Stimulated activated CD8-positive, alpha-beta memory T cell treated with anti-CD3 and anti-CD28 coated beads, Interleukin-4, amount 100 ng/mL, for 48 hours (primary cell): Measurements from ENCODE around the gene ZNF334.

ENCODE experiments used
- DNase-seq: peaks from one replicate; pipeline ENCODE4 v3.0.0-alpha.2; 2020

The ZNF334 gene

DNA sequence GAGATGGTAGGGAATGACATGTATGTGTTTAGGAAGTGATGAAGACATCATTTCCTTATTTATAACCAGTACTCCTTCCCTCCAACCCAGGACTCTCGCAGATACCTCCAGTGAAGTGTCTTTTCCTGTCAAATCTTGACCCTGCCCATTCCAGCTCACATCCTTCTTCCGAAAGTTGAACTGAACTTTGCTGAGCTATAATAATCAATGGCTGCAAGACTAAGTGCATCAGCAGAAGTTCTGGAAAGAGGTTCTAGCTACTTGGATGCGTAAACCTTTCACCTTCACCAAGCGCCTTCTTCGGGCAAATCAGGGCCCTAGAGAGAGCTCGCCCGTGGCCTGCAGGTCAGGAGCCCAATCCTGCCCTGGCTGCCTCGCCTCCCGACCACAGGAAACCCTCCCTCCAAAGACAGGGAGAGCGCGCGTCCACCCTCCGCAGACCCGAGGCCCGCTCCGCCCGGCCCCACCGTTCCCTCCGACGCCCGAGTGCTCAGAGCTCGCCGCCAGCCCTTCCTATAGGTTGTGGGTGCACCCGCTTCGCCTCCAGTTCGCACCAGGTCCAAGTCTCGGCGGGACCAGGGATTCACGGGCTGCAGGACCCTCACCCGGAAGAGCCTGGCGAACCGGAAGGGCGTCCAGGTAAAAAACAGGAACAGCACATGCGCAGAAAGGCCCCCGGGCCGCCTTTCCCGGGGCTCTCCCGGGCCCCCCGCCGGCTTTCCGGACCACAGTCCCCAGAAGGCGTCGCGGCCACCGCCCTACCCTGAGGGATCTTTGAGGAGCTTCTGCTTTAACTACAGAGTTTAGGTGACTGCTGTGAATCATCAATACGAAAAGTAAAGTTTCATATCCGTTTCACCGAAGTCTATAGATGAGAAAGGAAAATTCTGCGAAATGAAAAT is at the start of gene ZNF334:
Gene ZNF334 (minus strand): TSS at position 617 of the 902 bp plus-strand sequence. CDS start 1,457 bp downstream, outside the sequence.
- peak; percentile 73 for DNase-seq

DNA sequence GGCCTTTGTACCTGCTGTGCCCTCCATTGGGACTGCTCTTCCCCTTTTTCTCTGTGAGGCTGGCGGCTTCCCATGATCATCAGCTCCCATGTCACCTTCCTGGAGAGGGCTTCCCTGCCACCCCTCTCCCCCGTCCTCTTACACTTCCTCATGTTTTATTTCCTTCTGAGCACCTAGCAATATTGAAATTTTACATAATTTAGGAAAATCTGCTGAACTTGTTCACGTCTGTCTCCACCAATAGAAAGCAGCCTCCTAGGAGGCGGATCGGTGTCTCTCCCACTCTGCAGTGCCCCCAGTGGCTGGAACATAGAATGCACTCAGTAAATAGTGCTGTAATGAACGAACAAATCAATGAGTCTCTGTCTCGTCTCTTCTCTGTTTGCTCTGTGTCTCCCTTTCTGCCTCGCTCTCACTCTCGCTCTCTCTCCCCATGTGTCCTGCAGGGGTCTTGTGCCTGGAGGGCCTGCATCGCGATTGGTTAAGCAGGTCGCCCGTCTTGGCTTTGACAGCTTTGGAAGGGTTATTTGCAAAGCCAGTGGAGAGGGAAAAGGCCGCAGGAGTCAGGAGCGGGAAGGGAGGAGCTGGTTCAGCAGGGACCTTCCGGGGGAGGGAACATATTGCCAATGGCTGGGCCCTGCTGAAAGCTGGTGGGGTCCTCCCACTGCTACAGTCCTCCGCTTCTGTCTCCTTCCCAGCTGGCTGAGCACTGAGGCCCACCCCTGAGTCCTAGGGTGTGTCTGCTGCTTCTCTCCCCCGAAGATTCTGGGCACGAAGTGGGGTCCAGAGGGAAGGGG is 49.2 kb upstream of the ZNF334 start:
- DNase-seq = peak; percentile 87

DNA sequence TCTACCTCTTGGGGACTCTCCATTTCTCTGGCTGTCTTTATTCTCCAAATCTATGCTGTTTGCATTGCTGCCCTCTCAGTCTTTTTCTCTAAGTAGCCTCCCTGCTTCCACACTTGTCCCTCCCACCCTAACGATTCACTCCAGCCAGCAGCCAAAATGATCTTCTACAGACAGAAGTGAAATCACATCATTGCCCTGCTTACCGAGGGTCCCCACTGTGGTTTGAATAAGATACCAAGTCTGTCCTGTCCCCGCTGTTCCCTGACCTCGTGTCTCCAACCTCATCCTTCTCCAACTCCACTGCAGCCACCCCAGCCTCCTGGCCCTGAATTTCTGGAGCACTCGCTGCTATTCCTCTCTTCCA is 48.6 kb upstream of the ZNF334 start:
- DNase-seq = no peak

DNA sequence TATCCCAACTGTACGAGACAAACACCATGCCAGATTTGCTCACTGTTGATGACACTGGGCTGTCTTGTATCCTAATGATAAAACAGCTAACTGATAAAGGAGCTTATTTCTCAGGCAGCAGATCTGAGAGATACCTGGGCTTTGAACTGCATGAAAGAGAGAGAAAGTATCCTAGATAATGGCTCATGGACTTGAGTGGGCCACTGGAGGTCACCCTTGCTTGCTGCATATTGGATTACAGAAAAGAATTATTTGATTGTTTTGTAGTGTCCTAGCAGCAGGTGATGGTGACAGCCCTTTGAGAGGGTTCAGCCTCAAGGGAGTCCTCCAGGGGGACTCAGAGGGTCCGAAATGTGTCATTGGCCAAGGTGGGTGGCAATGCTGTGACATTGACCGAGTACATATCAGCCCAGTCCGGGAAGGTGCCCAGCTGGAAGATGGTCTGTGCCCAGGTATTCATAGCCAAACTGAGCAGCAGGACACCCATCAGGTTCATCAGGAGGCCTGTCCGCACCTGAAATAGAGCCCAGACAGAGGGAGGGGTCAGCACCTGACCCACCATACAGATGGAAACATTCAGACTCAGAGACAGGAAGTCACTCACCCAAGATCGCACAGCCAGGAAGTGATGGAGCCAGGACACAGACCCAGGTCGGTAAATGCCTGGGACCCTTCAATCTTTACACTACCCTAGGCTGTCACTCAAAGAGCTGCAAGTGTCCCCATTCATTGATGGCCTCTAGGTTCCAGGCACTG is 46.5 kb upstream of the ZNF334 start:
- DNase-seq = no peak

DNA sequence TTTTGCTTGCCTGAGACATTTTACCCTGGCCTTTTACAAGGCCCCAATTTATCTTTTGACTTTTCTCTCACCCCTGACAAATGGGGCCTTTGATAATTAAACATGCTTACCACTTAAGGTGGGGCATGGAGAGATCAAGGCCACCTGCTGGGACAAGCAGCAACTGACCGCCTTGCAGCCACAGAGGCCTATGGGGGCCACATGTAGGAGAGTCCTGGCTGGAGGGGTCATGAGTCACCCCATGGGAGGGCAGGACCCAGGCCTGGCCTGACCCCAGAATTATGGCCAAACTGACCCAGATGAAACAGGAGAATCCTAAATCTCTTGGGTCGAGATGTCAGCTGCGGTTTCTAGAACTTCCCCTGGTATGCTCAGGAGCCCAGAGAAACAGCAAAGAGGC is 45.6 kb upstream of the ZNF334 start:
- no peak for DNase-seq

DNA sequence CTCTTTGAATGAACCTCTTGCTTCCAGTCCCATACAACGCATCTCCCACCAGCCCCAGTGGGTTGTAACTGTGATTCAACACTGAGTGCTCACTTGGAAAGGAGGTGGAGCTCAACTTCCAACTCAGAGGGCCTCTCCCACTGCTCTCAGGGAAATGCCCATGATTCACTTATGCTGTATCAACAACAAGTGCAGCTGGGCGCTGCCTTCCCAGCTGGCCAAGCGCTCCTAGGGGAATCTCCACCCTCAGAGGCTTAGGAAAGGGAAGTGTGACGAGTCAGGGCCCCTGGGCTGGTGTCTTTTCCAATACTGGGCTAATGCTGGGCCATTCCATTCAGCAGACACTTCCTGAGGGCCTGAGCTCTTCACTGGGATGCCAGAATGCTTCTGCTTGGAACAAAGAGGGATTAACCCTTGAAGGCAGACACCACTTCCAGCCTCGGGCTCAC is 45.2 kb upstream of the ZNF334 start:
- peak; percentile 67 for DNase-seq

DNA sequence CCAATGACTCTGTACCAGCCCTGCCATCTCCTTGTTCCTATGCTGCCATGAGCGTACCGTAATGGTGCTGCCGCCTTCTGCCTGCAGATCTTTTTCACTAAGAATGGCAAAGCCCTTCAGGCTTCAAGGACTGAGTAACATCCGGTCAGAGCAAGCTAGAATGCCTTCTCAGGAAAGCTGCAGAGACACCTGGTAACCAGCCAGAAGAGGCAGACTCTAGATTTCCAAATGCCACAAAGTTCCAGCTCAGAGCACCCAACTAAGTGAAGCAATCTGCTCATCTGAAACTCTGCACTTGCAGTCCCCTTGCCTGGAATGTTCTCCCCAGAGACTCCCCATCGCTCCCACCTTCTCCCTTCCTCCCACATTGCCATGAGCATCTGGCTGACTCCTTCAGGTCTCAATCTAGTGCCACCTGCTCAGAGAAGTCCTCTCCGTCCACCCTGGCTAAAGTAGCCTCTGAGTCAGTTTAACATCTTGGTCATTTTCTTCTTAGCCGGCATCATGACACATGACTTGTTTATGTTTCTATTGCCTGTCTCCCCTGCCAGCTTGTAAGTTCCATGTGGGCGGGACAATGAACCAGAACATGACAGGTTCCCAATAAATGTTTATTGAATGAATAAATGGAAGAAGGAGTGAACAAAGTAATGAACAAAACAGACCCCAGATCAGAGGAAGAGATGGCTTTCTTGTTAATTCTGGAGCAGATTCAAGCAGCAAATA is 44.0 kb upstream of the ZNF334 start:
- DNase-seq = no peak

DNA sequence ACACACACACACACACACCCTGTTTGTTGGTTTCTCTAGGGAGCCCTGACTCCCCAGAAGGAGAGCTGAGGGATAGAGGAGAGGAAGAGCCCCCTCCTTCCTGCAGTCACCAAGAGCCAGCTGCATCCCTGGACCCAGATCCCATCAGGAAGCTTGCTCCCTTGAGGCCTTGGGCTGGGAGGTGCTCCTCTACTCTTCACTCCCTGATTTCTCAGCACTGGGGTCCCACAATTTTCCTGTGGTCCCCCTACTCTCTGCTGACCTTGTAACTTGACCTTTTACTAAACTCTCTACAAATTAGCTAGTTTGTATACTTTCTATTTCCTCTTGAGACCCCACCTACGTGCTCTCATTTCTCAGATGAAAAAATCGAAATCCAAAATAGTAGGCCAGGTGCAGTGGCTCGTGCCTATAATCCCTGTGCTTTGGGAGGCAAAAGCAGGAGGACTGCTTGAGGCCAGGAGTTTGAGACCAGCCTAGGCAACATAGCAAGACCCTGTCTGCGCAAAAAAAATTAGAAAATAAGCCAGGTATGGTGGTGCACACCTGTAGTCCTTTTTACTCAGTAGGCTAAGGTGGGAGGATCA is 42.1 kb upstream of the ZNF334 start:
- DNase-seq = no peak

DNA sequence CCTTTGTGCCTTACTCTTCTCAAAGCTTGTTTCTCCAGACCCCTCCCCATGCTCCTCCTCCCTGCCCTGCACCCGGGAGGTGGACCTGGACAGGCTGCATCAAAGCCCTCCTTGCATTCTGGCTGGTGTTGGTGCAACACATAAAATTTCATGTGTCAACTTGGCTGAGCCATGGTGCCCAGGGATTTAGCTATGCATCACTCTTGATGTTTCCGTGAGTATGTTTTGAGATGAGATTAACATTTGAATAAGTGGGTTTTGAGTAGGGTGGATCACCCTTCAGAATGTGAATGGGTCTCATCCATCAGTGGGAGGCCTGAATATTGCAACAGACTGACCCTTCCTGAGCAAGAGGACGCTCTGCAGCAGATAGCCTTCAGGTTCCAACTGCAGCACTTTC is 41.5 kb upstream of the ZNF334 start:
- no peak for DNase-seq

DNA sequence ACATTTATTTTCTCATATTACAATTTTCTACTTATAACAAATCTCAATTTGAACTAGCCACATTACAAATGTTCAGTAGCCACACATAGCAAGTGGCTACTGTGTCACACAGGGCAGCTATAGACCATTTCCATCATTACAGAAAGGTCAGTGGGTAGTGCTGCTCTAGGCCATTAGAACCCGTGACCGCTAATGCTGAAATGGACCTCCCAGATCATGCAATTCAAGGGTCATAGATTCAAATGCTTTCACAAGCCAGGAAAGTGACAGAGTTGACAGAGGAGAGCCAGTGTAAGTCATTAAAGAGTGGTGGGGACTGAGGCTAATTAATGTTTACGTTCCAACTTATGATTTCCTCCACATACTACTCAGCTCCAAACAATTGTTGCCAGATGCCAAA is 40.6 kb upstream of the ZNF334 start:
- DNase-seq = no peak

DNA sequence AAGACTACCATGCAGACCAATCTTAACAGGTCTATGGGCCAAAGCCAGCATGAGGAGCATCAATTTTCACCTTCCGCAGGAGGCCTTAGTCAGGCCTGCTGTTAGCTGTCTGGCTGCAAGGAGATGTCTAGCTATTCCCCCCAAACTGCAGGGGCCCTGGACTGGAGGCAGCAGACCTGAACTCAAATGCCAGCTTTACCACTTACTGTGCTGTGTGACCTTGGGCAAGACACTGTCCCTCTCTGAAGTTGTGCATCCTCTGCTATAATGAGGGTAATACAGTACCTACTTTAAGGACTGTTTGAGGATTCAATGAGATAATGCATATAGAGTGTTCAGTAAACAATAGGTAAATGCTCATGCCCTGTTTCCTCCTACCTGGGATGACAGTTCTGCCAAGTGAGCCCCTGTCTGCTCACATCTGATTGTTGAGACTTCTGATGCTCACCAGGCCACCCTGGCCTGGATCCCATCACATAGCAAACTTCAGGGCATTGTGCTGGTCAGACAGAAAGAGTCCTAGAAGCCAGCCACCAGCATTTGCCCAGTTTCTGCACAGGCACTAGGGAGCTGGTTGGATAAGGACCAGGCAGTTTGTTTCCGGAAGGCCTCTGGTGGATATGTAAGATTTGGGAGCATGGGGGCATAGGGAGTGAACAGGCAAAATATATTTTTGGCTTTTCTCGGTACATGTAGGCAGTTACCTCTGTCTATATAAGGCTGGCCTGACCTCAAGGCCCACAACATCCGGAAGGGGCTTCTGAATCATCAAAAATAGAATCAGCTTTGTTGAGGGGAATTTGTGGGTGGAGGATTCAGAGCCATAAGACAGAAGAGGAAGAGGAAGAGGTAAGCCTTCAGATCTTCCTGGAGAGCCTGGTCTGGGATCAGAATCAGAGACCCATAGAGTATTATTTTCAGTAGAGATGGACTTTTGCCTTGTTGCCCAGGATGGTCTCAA is 39.4 kb upstream of the ZNF334 start:
- DNase-seq = peak; percentile 63

DNA sequence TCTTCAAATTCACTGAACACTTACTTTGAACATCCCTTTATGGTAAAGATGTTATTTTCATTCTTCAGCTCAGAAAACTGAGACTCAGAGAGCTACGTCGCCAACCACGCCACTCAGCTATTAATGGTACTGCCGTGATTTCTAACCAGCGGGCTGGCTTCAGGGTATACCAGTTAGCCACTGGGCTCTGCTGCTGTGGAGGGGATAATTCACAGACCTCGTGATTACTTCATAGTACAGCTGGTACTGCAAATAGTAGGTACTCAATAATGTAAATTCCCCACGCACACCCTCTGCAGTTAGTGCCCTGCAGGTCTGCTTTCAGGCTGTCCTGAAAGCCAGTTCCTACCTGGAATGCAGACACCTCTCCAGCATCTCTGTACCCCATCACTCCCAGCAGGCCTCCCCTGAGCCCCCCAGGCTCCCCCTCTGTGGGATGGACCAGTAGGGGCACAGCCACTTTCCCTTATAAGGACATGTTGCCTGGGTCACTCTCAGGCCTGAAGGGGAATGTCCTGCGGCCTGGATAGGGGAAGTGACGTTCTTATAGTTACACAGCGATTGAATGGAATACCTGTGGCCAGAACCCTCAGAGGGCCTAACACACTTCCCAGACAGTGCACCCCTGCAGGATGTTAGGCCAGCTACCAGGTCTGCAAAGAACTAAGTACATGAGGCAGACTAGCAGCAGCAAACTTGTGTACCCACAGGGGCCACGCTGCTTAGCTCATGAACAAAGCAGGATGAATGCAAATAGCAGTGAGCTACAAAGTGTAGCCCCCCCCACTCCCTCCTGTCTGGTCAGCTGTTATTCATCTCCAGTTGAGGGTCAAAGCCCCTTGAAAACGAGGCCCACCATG is 38.4 kb upstream of the ZNF334 start:
- no peak for DNase-seq

DNA sequence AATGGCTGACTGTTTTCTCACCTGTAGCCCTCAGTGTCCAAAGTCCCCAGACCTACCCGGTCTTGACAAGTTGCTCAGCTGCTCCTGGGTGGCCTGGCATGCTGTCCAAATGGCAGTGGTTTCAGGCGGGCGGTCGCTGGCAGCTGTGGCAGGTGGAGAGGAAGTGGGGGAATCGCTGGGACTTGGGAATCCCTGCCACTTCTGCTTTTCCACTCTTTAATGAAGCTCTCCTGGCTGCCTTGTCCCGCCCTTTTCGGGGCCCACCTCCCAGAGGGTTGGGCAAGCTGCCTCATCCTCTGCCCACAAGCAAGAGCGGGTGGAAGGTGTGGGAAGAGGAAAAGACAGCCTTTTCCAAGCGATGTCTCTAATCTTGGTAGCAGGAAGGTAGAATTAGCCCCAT is 37.1 kb upstream of the ZNF334 start, which contains the start of gene OCSTAMP:
Gene OCSTAMP (minus strand): TSS at position 194 of the 400 bp plus-strand sequence. CDS start 94 bp downstream, at position 100.
- DNase-seq = no peak

DNA sequence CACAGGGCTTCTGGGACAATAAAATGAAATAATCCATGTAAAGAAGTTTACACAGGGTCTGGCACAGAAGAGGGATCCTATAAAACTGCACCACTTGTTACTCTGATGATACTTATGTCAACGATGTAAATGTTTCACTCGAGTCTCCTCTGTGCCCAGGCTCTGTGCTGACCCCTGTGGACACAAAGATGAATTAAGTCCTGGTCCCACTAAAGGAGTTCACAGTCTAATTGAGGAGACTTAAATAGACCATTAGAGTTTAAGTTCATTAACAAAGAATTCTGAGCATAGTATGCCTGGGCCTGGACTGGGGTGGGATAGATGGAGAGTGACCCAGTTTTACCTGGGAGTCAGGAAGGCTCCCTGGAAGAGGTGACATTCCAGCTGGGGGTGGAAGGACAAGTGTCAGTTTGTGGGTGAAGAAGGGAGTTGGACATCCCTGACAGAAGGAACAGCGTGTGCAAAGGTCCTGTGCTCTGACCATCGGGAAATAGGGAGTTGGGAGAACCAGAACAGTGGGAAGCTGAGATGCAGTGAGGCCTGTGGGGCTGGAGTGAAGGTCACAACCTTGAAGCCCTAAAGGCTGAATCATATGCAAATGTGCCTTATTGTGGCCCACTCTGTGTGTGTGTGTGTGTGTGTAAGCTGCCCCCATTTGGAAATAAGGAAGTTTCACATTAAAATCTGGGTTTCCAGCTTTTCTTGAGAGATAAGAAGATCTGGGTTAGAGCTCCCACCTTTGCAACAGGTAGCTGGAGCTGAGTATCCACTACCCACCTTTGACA is 36.0 kb upstream of the ZNF334 start:
- DNase-seq = no peak

DNA sequence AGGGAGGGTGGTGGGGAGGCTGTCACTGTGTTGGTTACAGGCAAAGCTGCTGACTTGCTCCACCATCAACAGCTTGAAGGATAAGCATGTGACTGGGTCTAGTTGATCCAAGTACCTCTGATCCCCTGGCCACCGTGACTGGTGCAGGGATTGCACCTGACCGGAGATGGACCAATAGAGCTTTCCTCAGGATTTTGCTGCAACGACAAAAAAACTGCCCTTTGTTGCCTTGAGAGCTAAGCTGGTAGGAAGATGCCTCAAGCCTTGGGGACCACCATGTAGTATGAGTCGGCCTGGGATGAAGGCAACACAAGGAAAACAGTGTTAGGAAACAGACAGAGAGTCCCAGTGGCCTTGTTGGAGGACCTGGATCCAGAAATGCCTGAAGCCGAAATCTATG is 35.3 kb upstream of the ZNF334 start:
- DNase-seq = no peak

DNA sequence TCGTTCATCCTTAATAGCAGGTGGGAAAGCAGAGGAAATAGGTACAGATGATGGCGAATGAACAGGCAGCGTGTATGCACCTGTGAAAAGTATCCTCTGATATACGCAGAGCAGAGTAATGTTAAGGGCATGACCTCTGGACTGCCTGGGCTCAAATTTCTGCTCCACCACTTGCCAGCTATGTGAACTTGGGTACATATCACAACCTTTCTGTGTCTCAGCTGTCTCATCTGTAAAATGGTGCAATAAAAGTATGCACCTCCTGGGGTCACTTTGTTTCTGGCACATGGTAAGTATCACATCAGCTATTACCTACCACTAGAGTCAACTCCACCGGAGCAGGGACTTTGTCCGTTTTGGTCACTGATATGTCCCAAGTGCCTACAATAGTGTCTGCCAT is 34.6 kb upstream of the ZNF334 start:
- DNase-seq = no peak

DNA sequence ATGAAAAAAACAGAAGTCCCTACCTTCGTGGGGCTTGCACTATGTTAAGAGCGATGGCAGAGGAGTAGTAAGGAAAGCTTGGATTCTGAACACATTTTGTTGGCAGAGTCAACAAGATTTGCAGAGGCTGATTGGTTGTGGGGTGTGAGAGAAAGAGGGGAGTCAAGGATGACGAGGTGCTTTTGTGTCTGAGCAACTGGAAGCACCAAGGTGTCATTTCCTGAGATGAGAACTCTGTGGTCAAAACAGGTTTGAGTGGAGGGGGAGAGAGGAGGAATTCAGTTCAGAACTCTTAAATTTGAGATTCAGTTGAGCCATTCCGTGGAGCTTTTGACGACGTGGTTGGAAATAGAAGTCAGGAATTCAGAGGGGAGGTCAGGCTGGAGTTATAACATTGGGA is 33.6 kb upstream of the ZNF334 start:
- DNase-seq = no peak

DNA sequence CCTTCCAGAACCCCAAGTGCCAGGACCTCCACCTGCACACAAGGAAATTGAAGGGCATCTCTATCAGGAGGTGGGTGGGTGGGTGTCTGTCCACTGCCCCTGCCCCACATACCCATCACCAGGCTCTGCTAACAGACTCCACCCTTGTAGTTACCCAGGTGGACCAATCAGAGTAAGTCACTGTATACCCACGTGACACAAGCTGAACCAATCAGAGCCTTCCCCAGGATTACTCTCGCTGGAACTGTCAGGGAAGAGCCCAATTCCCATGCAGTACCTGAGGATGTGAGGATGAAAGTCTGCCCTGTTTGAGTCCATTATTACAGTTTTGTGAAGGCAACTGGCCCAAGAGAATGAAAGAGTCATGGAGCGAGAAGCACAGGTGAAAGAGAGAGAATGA is 32.9 kb upstream of the ZNF334 start:
- no peak for DNase-seq

DNA sequence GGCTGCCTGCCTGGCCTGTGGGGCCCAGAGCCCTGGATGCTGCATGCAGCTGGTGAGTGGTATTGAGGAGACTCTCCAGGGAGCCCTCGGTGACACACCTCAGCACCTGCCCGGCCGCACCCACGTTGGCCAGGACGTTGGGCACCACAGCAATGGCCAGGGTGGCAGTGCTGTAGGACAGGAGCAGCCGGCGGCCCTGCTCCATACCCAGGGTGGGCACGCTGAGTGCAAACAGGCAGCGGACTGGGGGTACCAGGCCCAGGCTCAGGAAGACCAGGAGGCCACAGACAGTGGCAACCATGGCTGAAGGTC is 32.4 kb upstream of the ZNF334 start:
- no peak for DNase-seq
